ENCODE results near the gene IVD.

Gene IVD

DNA sequence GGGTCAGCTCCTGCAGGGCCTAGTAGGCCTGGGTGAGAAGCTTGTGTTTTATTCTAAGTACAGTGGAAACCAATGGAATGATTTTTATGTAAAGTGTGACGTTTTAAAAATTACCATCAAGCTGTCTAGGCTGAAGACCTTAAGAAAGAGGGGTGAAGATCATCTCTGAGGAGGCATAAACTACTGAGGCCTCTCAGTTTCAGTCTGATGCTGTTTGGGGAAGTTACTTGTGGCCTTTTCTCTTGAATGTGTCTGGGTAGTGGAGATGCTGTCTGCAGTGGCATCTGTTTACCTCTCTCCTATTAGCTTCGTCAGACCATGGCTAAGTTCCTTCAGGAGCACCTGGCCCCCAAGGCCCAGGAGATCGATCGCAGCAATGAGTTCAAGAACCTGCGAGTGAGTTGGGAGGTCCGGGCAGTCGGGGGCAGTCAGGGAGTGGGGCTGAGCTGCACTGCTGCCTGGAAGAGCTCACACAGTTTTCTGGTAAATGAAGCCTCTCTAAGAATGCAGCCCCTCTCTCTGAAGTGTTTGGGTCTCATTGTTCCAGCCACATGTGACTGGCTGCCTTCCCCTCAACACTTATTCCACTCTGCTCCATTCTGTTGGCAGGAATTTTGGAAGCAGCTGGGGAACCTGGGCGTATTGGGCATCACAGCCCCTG lies 1.9 kb downstream of the IVD start:
- TF ChIP-seq TCF4 (CRISPR knock-in tag; IDR thresholded peaks at IDR 0.05; ENCODE audit: borderline replicate concordance) (no peak), RARB (CRISPR knock-in tag; IDR thresholded peaks at IDR 0.05) (no peak), SNAI2 (CRISPR knock-in tag; IDR thresholded peaks at IDR 0.05) (no peak)
- TF ChIP-seq, protein P1, sequence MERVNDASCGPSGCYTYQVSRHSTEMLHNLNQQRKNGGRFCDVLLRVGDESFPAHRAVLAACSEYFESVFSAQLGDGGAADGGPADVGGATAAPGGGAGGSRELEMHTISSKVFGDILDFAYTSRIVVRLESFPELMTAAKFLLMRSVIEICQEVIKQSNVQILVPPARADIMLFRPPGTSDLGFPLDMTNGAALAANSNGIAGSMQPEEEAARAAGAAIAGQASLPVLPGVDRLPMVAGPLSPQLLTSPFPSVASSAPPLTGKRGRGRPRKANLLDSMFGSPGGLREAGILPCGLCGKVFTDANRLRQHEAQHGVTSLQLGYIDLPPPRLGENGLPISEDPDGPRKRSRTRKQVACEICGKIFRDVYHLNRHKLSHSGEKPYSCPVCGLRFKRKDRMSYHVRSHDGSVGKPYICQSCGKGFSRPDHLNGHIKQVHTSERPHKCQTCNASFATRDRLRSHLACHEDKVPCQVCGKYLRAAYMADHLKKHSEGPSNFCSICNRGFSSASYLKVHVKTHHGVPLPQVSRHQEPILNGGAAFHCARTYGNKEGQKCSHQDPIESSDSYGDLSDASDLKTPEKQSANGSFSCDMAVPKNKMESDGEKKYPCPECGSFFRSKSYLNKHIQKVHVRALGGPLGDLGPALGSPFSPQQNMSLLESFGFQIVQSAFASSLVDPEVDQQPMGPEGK (CRISPR knock-in tag; IDR thresholded peaks at IDR 0.05; ENCODE audit: borderline replicate concordance): no peak
- TF ChIP-seq, protein P2, sequence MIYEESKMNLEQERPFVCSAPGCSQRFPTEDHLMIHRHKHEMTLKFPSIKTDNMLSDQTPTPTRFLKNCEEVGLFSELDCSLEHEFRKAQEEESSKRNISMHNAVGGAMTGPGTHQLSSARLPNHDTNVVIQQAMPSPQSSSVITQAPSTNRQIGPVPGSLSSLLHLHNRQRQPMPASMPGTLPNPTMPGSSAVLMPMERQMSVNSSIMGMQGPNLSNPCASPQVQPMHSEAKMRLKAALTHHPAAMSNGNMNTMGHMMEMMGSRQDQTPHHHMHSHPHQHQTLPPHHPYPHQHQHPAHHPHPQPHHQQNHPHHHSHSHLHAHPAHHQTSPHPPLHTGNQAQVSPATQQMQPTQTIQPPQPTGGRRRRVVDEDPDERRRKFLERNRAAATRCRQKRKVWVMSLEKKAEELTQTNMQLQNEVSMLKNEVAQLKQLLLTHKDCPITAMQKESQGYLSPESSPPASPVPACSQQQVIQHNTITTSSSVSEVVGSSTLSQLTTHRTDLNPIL (CRISPR knock-in tag; IDR thresholded peaks at IDR 0.05; ENCODE audit: low read depth): no peak
- no peak for ATAC-seq

DNA sequence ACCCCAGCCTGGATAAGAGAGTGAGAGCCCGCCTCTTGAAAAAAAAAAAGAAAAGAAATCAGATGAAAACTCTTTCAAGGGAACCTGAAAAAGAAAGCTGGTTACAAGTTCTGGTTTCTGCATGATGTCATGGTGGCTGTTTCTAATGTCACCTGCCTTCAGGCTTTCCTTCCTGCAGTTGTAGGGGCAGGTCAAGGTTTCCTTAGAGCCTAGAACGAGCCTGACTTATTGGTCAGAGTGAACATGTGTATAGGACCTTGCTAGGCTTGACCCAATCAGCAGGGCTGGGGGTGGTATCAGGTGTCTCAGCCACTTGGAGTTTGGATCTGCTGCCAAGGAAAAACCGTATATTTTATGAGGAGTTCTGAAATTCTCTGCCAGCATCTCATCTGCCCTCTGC lies 3.8 kb downstream of the IVD start:
- no peak for ATAC-seq
- TF ChIP-seq, protein P1 (CRISPR knock-in tag; IDR thresholded peaks at IDR 0.05; ENCODE audit: borderline replicate concordance): no peak
- TF ChIP-seq ISL1 (CRISPR knock-in tag; IDR thresholded peaks at IDR 0.05) (no peak), ESRRG (CRISPR knock-in tag; IDR thresholded peaks at IDR 0.05) (no peak), ARNTL (CRISPR knock-in tag; IDR thresholded peaks at IDR 0.05; ENCODE audit: borderline replicate concordance, low read depth) (no peak), SNAI2 (CRISPR knock-in tag; IDR thresholded peaks at IDR 0.05) (no peak)

DNA sequence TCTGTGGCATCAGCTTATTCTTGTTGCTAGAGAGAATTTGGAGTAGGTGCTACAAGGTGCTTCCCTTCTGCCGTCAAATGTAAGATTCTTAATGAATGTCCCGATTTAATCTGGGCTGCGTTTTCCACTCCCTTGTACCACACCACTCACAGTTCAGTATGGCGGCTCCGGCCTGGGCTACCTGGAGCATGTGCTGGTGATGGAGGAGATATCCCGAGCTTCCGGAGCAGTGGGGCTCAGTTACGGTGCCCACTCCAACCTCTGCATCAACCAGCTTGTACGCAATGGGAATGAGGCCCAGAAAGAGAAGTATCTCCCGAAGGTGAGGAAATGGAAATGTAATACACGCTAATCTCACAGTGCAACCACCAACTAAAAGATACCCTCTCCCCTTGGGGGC lies 4.9 kb downstream of the IVD start:
- no peak for ATAC-seq
- TF ChIP-seq ISL1 (CRISPR knock-in tag; IDR thresholded peaks at IDR 0.05) (no peak), BACH2 (CRISPR knock-in tag; IDR thresholded peaks at IDR 0.05; ENCODE audit: borderline replicate concordance) (no peak), ESRRG (CRISPR knock-in tag; IDR thresholded peaks at IDR 0.05) (no peak), SNAI2 (CRISPR knock-in tag; IDR thresholded peaks at IDR 0.05) (no peak), ARNTL (CRISPR knock-in tag; IDR thresholded peaks at IDR 0.05; ENCODE audit: borderline replicate concordance, low read depth) (no peak), ZNF565 (CRISPR knock-in tag; conservative IDR thresholded peaks at IDR 0.05; ENCODE audit: low read depth) (no peak), ZC3H10 (CRISPR knock-in tag; IDR thresholded peaks at IDR 0.05) (no peak), TOX (CRISPR knock-in tag; IDR thresholded peaks at IDR 0.05; ENCODE audit: borderline replicate concordance) (no peak), PPARA (CRISPR knock-in tag; IDR thresholded peaks at IDR 0.05; ENCODE audit: borderline replicate concordance) (no peak), RARB (CRISPR knock-in tag; IDR thresholded peaks at IDR 0.05) (no peak), TCF4 (CRISPR knock-in tag; IDR thresholded peaks at IDR 0.05; ENCODE audit: borderline replicate concordance) (no peak), GLIS3 (CRISPR knock-in tag; IDR thresholded peaks at IDR 0.05) (no peak), CSDC2 (CRISPR knock-in tag; IDR thresholded peaks at IDR 0.05) (no peak), ZNF70 (CRISPR knock-in tag; IDR thresholded peaks at IDR 0.05) (no peak)
- TF ChIP-seq, protein P3, sequence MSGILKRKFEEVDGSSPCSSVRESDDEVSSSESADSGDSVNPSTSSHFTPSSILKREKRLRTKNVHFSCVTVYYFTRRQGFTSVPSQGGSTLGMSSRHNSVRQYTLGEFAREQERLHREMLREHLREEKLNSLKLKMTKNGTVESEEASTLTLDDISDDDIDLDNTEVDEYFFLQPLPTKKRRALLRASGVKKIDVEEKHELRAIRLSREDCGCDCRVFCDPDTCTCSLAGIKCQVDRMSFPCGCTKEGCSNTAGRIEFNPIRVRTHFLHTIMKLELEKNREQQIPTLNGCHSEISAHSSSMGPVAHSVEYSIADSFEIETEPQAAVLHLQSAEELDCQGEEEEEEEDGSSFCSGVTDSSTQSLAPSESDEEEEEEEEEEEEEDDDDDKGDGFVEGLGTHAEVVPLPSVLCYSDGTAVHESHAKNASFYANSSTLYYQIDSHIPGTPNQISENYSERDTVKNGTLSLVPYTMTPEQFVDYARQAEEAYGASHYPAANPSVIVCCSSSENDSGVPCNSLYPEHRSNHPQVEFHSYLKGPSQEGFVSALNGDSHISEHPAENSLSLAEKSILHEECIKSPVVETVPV (CRISPR knock-in tag; IDR thresholded peaks at IDR 0.05): no peak
- TF ChIP-seq, protein P2 (CRISPR knock-in tag; IDR thresholded peaks at IDR 0.05; ENCODE audit: low read depth): no peak
- TF ChIP-seq, protein P1 (CRISPR knock-in tag; IDR thresholded peaks at IDR 0.05; ENCODE audit: borderline replicate concordance): no peak
- TF ChIP-seq, protein P4, sequence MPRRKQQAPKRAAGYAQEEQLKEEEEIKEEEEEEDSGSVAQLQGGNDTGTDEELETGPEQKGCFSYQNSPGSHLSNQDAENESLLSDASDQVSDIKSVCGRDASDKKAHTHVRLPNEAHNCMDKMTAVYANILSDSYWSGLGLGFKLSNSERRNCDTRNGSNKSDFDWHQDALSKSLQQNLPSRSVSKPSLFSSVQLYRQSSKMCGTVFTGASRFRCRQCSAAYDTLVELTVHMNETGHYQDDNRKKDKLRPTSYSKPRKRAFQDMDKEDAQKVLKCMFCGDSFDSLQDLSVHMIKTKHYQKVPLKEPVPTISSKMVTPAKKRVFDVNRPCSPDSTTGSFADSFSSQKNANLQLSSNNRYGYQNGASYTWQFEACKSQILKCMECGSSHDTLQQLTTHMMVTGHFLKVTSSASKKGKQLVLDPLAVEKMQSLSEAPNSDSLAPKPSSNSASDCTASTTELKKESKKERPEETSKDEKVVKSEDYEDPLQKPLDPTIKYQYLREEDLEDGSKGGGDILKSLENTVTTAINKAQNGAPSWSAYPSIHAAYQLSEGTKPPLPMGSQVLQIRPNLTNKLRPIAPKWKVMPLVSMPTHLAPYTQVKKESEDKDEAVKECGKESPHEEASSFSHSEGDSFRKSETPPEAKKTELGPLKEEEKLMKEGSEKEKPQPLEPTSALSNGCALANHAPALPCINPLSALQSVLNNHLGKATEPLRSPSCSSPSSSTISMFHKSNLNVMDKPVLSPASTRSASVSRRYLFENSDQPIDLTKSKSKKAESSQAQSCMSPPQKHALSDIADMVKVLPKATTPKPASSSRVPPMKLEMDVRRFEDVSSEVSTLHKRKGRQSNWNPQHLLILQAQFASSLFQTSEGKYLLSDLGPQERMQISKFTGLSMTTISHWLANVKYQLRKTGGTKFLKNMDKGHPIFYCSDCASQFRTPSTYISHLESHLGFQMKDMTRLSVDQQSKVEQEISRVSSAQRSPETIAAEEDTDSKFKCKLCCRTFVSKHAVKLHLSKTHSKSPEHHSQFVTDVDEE (CRISPR knock-in tag; IDR thresholded peaks at IDR 0.05): no peak
